ENCODE data around the gene CLDN9. TPM values are rescaled to one million over a fixed set of nuclear protein-coding genes. Genes with fewer than 3 reads are reported as not detected.

The CLDN9 gene
- total and polyA plus RNA-seq, 9 of the 15 experiments (the other 6 are each of a cell fraction or from before 2014, with no cell fraction given) = 0.12 to 0.44 (median 0.22) TPM; not detected in 4

GRCh38 chr16:3029491-3030221 is 16.9 kb downstream of the CLDN9 start (continued):
- no peak for TF ChIP-seq CREB1 (IDR thresholded peaks at IDR 0.05)
- TF ChIP-seq CREB1 (CRISPR knock-in tag; IDR thresholded peaks at IDR 0.05) = peak; percentile 20; the same call in 1 of the 2 replicates
- TF ChIP-seq VEZF1 (CRISPR knock-in tag; IDR thresholded peaks at IDR 0.05) = no peak
- no peak for TF ChIP-seq ILK (tag; IDR thresholded peaks at IDR 0.05; ENCODE audit: borderline replicate concordance, low read depth)
- TF ChIP-seq RBBP5 (IDR thresholded peaks at IDR 0.05; ENCODE audit: borderline replicate concordance, insufficient read depth, low read length, poor library complexity, severe bottlenecking) = peak; percentile 45
- TF ChIP-seq ZFP1 (CRISPR knock-in tag; IDR thresholded peaks at IDR 0.05) = no peak
- TF ChIP-seq ERF (CRISPR knock-in tag; IDR thresholded peaks at IDR 0.05) = no peak
- TF ChIP-seq PHB2 (IDR thresholded peaks at IDR 0.05; ENCODE audit: low read depth) = no peak
- TF ChIP-seq ELK3 (CRISPR knock-in tag; IDR thresholded peaks at IDR 0.05) = no peak
- TF ChIP-seq, protein P1, sequence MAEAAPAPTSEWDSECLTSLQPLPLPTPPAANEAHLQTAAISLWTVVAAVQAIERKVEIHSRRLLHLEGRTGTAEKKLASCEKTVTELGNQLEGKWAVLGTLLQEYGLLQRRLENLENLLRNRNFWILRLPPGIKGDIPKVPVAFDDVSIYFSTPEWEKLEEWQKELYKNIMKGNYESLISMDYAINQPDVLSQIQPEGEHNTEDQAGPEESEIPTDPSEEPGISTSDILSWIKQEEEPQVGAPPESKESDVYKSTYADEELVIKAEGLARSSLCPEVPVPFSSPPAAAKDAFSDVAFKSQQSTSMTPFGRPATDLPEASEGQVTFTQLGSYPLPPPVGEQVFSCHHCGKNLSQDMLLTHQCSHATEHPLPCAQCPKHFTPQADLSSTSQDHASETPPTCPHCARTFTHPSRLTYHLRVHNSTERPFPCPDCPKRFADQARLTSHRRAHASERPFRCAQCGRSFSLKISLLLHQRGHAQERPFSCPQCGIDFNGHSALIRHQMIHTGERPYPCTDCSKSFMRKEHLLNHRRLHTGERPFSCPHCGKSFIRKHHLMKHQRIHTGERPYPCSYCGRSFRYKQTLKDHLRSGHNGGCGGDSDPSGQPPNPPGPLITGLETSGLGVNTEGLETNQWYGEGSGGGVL (CRISPR knock-in tag; IDR thresholded peaks at IDR 0.05) = no peak
- no peak for TF ChIP-seq ZNF518B (CRISPR knock-in tag; IDR thresholded peaks at IDR 0.05)
- no peak for TF ChIP-seq EHMT2 (IDR thresholded peaks at IDR 0.05)
- TF ChIP-seq, protein P2, sequence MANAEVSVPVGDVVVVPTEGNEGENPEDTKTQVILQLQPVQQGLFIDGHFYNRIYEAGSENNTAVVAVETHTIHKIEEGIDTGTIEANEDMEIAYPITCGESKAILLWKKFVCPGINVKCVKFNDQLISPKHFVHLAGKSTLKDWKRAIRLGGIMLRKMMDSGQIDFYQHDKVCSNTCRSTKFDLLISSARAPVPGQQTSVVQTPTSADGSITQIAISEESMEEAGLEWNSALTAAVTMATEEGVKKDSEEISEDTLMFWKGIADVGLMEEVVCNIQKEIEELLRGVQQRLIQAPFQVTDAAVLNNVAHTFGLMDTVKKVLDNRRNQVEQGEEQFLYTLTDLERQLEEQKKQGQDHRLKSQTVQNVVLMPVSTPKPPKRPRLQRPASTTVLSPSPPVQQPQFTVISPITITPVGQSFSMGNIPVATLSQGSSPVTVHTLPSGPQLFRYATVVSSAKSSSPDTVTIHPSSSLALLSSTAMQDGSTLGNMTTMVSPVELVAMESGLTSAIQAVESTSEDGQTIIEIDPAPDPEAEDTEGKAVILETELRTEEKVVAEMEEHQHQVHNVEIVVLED (CRISPR knock-in tag; IDR thresholded peaks at IDR 0.05) = peak; percentile 78
- TF ChIP-seq, protein P3, sequence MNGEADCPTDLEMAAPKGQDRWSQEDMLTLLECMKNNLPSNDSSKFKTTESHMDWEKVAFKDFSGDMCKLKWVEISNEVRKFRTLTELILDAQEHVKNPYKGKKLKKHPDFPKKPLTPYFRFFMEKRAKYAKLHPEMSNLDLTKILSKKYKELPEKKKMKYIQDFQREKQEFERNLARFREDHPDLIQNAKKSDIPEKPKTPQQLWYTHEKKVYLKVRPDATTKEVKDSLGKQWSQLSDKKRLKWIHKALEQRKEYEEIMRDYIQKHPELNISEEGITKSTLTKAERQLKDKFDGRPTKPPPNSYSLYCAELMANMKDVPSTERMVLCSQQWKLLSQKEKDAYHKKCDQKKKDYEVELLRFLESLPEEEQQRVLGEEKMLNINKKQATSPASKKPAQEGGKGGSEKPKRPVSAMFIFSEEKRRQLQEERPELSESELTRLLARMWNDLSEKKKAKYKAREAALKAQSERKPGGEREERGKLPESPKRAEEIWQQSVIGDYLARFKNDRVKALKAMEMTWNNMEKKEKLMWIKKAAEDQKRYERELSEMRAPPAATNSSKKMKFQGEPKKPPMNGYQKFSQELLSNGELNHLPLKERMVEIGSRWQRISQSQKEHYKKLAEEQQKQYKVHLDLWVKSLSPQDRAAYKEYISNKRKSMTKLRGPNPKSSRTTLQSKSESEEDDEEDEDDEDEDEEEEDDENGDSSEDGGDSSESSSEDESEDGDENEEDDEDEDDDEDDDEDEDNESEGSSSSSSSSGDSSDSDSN (IDR thresholded peaks at IDR 0.05; ENCODE audit: borderline replicate concordance in 1 of 2, low read depth in 2 of 2, low read length in 2 of 2) = 0 out of 4 replicates have a peak, but pooled peaks of 1 of the 2 experiments have one; percentile 57
